HCT116 (cell line): ENCODE data around the gene VDAC1. TPM values are rescaled to one million over a fixed set of nuclear protein-coding genes. Genes with fewer than 3 reads are reported as not detected.

ENCODE experiments used
- ATAC-seq: fragments of 200-7000 bp; cut with Tn5 transposase; 2 replicates; pipeline ENCODE4 v1.9.1; 2020; ENCODE audit warnings: mild to moderate bottlenecking, moderate library complexity
- BruUV-seq: library from RNA; stranded (reverse); fragments of 400-500 nt; replicated peaks from 2 replicates; lab custom pipeline; 2021; lab: Mats Ljungman, UMichigan
- CTCF ChIA-PET: fragments of 300-600 bp; sonication (Branson Sonifier 250); formaldehyde crosslinking; loops from one replicate; lab custom pipeline; 2021; ENCODE audit warnings: antibody characterized with exemption; lab: Charles Lee
- POLR2A ChIA-PET: fragments of 300-600, 350-600 bp; sonication (Branson Sonifier 250); formaldehyde crosslinking; loops from one replicate; lab custom pipeline; 2021; ENCODE audit warnings: antibody characterized with exemption; lab: Charles Lee
- RAD21 ChIA-PET, 2 experiments: fragments of 300-600 bp; sonication (Branson Sonifier 250); formaldehyde crosslinking; loops; one replicate each; lab custom pipeline; 2023; ENCODE audit warnings: low total read pairs in 2 of 2; ENCODE audit not compliant: uncharacterized antibody in 2 of 2, unreplicated experiment in 2 of 2, low non-redundant PET in 1 of 2; lab: Charles Lee
- DNase-seq: peaks from one replicate; pipeline ENCODE4 v3.0.0-alpha.2; 2010; ENCODE audit warnings: low read depth, low spot score
- H2AFZ ChIP-seq: fragments of 200-600 bp; shearing (Covaris generic), sonication (generic); 2 replicates; pipeline ENCODE4 v1.6.1; 2017; ENCODE audit warnings: low read depth, mixed run types, mixed read lengths, antibody characterized with exemption, low read length; ENCODE audit not compliant: poor library complexity, severe bottlenecking
- H3K27ac ChIP-seq: 2 replicates; pipeline ENCODE4 v1.5.1; 2012; ENCODE audit warnings: low read depth, low read length
- H3K27me3 ChIP-seq: fragments of 200-600 bp; sonication (generic); 2 replicates; pipeline ENCODE4 v1.6.1; 2016; ENCODE audit warnings: mixed run types, low read length, mixed read lengths; ENCODE audit not compliant: insufficient read depth
- H3K36me3 ChIP-seq, 2 experiments: fragments of 200-500 bp in 1 of 2; fragments of 200-600 bp in 1 of 2; sonication (Bioruptor generic) in 1 of 2; sonication (generic) in 1 of 2; 2 replicates each; pipeline versions ENCODE4 v1.5.1 to v1.6.1; 2014 to 2016; ENCODE audit warnings: low read length in 2 of 2, inconsistent platforms in 1 of 2, mixed read lengths in 1 of 2, mixed run types in 1 of 2; ENCODE audit not compliant: insufficient read depth in 2 of 2, control insufficient read depth in 1 of 2
- H3K4me1 ChIP-seq, 2 experiments: fragments of 200-600 bp in 1 of 2; sonication (generic) in 1 of 2; 2 replicates each; pipeline versions ENCODE4 v1.5.1 to v1.6.1; 2012 to 2017; ENCODE audit warnings: low read length in 2 of 2, inconsistent platforms in 1 of 2, mild to moderate bottlenecking in 1 of 2, mixed read lengths in 1 of 2, mixed run types in 1 of 2, moderate library complexity in 1 of 2; ENCODE audit not compliant: insufficient read depth in 2 of 2, control insufficient read depth in 1 of 2
- H3K4me2 ChIP-seq: fragments of 200-600 bp; sonication (generic); 2 replicates; pipeline ENCODE4 v1.6.1; 2017; ENCODE audit warnings: mixed run types, low read length, mixed read lengths
- H3K4me3 ChIP-seq, 2 experiments: fragments of 200-600 bp in 1 of 2; sonication (generic) in 1 of 2; replicated peaks in 1 of 2; 2 replicates each; pipeline ENCODE4 v1.5.1; 2011 to 2016; ENCODE audit warnings: low read length in 2 of 2, control low read depth in 1 of 2, low read depth in 1 of 2, mild to moderate bottlenecking in 1 of 2, mixed read lengths in 1 of 2, mixed run types in 1 of 2
- H3K79me2 ChIP-seq: fragments of 200-600 bp; sonication (generic); 2 replicates; pipeline ENCODE4 v1.6.1; 2017; ENCODE audit warnings: mild to moderate bottlenecking, mixed run types, low read length, moderate library complexity, mixed read lengths; ENCODE audit not compliant: insufficient read depth
- H3K9ac ChIP-seq: fragments of 200-600 bp; sonication (generic); 2 replicates; pipeline ENCODE4 v1.6.1; 2016; ENCODE audit warnings: low read length, mixed read lengths
- H3K9me2 ChIP-seq: fragments of 200-600 bp; sonication (generic), shearing (Covaris generic); 2 replicates; pipeline ENCODE4 v1.6.1; 2017; ENCODE audit warnings: mixed run types, mild to moderate bottlenecking, moderate library complexity; ENCODE audit not compliant: insufficient read depth
- H3K9me3 ChIP-seq, 2 experiments: fragments of 200-500 bp in 1 of 2; fragments of 200-600 bp in 1 of 2; sonication (Bioruptor generic) in 1 of 2; sonication (generic) in 1 of 2; 2 replicates each; pipeline ENCODE4 v1.6.1; 2014 to 2017; ENCODE audit warnings: low read length in 2 of 2, mixed read lengths in 2 of 2, inconsistent platforms in 1 of 2, low read depth in 1 of 2, mild to moderate bottlenecking in 1 of 2, mixed run types in 1 of 2, moderate library complexity in 1 of 2; ENCODE audit not compliant: control insufficient read depth in 1 of 2, insufficient read depth in 1 of 2
- H4K20me1 ChIP-seq: fragments of 200-600 bp; sonication (generic), shearing (Covaris generic); 2 replicates; pipeline ENCODE4 v1.6.1; 2017; ENCODE audit warnings: mixed run types, mild to moderate bottlenecking, moderate library complexity; ENCODE audit not compliant: insufficient read depth
- CTCF ChIP-seq, 3 experiments: fragments of 200-600 bp in 1 of 3; sonication (generic) in 1 of 3; IDR thresholded peaks in 2 of 3; conservative IDR thresholded peaks in 1 of 3; 2 replicates each; pipeline ENCODE4 v1.5.1; 2012 to 2017; ENCODE audit warnings: low read depth in 2 of 3, low read length in 2 of 3, antibody characterized with exemption in 1 of 3, borderline replicate concordance in 1 of 3, control low read depth in 1 of 3, mild to moderate bottlenecking in 1 of 3, mixed read lengths in 1 of 3, mixed run types in 1 of 3, moderate library complexity in 1 of 3; ENCODE audit not compliant: insufficient read depth in 1 of 3
- JUND ChIP-seq: IDR thresholded peaks from 2 replicates; pipeline ENCODE4 v1.6.1; 2012
- RAD21 ChIP-seq: IDR thresholded peaks from 2 replicates; pipeline ENCODE4 v1.6.1; 2012; ENCODE audit warnings: low read depth, mild to moderate bottlenecking
- intact Hi-C: fragments of 100-400 bp; cut with micrococcal nuclease; formaldehyde crosslinking; loops from 2 replicates; pipeline ENCODE4 v1.10.0; 2022
- total RNA-seq: library from RNA; stranded (reverse); gene quantifications from one replicate; pipeline ENCODE4 v1.2.1, GENCODE V29; 2021; ENCODE audit not compliant: unreplicated experiment
- TF ChIP-seq, protein P1 (sequence below): IDR thresholded peaks from 2 replicates; pipeline ENCODE4 v1.6.1; 2012

The VDAC1 gene
- total RNA-seq, 1 experiment from 2014 or later: 269 TPM

DNA sequence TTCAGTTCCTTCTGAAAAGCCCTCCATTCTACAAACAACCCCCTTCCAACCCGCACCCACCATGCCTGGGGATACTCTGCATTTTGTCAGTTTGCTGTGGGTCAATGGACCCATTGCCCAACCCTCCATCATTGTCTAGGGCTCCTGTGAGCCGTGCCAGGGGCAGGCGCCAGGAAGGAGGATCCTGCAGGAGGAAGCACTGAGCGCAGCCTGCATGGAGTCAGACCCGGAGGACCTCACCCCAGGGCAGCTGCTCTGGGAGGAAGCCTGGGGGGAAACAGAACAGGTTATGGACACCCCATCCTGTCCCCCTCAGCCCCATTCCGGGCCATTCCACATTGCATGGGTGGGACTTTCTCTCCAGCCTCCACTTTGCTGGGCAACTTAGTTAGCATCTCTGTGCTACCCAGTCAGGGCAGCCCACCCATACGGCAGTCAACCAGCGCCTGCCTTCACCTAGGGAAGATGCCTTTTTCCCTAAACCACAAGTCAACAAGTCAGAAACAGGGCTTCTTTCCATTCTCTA, 48.6 kb upstream of the VDAC1 start:
- ATAC-seq: peak; percentile 55; the same call in 1 of the 2 replicates
- Histone ChIP-seq H3K4me1 (peaks cover 14 to 21% of the 10 kb centered on the region in 2 experiments), H3K9ac (no peak overlapping the region), H2AFZ (peak overlapping the region; percentile 70), H3K36me3 (no peaks in the 10 kb centered on the region), H3K79me2 (no peaks in the 10 kb centered on the region), H4K20me1 (no peaks in the 10 kb centered on the region), H3K27me3 (no peaks in the 10 kb centered on the region), H3K9me2 (no peaks in the 10 kb centered on the region), H3K4me3 (0 out of 4 replicates have a peak overlapping the region, but pooled peaks of 1 of the 2 experiments have one; percentile 16), H3K4me2 (peak overlapping the region; percentile 46), H3K27ac (no peak overlapping the region), H3K9me3 (no peaks in the 10 kb centered on the region)
- DNase-seq: no peak
- RAD21 ChIA-PET: no interaction called here
- BruUV-seq: no TSS peak
- CTCF ChIA-PET: interaction anchor here (1.1 kb wide), 1 partner anchor 14 kb away, joined by 6 read pairs; no protein-coding TSS in a partner anchor
- intact Hi-C loops: no loop called here
- TF ChIP-seq JUND (no peak), CTCF (IDR thresholded peaks at IDR 0.05 in 2 of 3, conservative IDR thresholded peaks at IDR 0.05 in 1 of 3; ENCODE audit: borderline replicate concordance in 1 of 3, insufficient read depth in 1 of 3, low read depth in 2 of 3, low read length in 2 of 3) (peak in 1 of 3 experiments; percentile 16; a peak in 1 of 6 replicates)
- POLR2A ChIA-PET: no interaction called here

DNA sequence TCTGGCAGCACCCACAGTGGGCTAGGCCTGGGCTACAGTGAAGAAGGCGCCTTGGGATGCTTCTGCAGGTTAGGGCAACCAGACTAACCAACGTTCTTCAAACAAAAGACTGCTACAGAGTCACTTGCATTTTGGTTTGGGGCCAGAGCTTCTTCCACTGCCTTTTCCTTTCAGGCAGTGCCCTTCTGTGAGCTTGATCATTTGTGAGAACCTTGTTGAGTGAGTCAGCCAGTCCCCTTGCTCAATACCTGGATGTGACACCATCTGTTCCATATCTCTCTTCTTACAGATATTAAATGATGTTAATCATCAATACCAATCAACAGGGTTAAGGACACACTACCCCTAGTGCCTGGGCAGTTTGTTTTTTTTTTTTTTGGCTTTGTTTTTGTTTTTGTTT, 46.5 kb upstream of the VDAC1 start:
- CTCF ChIA-PET: interaction anchor here (2.5 kb wide), 1 partner anchor 12 kb away, joined by 15 read pairs; no protein-coding TSS in a partner anchor
- H3K27me3 ChIP-seq: no peaks in the 10 kb centered on the region
- H4K20me1 ChIP-seq: no peaks in the 10 kb centered on the region
- RAD21 ChIA-PET: no interaction called here
- intact Hi-C loops: no loop called here
- no peak overlapping the region for H3K27ac ChIP-seq
- peaks cover 14 to 20% of the 10 kb centered on the region in 2 experiments for H3K4me1 ChIP-seq
- no peak for TF ChIP-seq RAD21
- TF ChIP-seq, protein P1, sequence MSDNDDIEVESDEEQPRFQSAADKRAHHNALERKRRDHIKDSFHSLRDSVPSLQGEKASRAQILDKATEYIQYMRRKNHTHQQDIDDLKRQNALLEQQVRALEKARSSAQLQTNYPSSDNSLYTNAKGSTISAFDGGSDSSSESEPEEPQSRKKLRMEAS: no peak
- no peak for ATAC-seq
- no peaks in the 10 kb centered on the region for H3K36me3 ChIP-seq
- DNase-seq: no peak
- BruUV-seq: no TSS peak
- no peaks in the 10 kb centered on the region for H3K79me2 ChIP-seq
- no peaks in the 10 kb centered on the region for H3K9me2 ChIP-seq
- H3K4me2 ChIP-seq: no peak overlapping the region
- no peak overlapping the region for H3K9ac ChIP-seq
- no peak overlapping the region for H2AFZ ChIP-seq
- H3K4me3 ChIP-seq: no peak overlapping the region
- POLR2A ChIA-PET: no interaction called here
- H3K9me3 ChIP-seq: no peaks in the 10 kb centered on the region
